ENCODE results near the gene ICAM5.
A peak's percentile ranks its signal among the peaks of the same experiment; 100 is the strongest.
"Not testable (repeated sequence)": the region's sequence is repeated elsewhere in the genome, so short reads cannot be mapped to it uniquely, and the experiment has no call there.

ICAM5 gene

DNA sequence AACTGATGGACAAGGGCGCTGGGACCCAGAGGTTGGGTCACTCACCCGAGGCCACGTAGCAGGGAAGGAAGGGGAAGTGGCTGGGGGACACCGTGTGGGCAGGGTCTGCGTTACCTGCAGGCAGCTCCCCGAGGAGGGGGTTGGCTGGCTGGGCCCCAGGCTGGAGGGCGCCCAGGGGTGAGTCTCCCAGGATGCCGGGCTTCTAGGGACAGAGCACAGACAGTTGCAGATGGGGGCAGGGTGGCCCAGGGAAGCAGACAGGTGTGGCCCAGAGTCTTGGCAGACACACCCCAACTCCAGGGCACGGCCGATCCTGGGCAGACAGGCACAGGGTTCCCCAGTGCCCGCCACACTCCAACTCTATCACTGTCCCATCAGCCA is 31.7 kb downstream of the ICAM5 start:
- DNase-seq: no peak

- DNase-seq: no peak
These were observed 32.4 kb downstream of the ICAM5 start for GRCh38 chr19:10321874-10322835.

DNA sequence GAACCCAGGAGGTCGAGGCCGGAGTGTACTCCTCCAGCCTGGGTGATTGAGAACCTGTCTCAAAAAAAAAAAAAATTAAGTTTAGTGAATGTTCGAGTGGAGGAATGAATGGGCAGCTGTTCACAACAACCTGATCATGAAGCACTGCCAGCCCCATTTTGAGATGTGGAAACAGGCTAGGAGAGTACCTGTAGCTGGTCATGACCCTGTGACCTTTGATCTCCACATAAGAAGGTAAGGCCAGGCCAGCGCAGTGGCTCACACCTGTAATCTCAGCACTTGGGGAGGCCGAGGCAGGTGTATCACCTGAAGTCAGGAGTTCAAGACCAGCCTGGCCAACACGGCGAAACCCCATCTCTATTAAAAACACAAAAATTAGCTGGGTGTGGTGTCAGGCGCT is 36.0 kb downstream of the ICAM5 start:
- no peak for DNase-seq

- DNase-seq: no peak
These were observed 38.0 kb downstream of the ICAM5 start for GRCh38 chr19:10327793-10328192.

GRCh38 chr19:10328558-10329429 is 39.0 kb downstream of the ICAM5 start:
- DNase-seq: no peak

DNA sequence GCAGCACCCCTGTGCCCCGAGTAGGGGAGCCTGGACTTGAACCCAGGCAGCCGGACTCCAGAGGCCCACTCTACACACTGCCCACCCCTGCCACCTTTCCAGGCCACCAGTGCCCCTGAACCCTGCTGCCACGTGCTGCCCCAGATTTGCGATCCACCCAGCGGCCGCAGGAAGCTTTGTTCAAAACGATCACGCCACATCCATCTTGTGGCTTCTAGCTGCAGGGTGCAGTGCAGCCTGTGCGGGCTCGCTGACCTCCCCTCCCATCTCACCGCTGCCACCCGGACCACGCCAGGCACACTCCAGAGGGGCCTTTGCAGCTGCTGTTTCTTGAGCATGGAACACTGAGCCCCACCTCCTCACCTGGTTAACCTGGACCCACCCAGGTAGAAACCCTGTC is 39.8 kb downstream of the ICAM5 start:
- DNase-seq: no peak

DNA sequence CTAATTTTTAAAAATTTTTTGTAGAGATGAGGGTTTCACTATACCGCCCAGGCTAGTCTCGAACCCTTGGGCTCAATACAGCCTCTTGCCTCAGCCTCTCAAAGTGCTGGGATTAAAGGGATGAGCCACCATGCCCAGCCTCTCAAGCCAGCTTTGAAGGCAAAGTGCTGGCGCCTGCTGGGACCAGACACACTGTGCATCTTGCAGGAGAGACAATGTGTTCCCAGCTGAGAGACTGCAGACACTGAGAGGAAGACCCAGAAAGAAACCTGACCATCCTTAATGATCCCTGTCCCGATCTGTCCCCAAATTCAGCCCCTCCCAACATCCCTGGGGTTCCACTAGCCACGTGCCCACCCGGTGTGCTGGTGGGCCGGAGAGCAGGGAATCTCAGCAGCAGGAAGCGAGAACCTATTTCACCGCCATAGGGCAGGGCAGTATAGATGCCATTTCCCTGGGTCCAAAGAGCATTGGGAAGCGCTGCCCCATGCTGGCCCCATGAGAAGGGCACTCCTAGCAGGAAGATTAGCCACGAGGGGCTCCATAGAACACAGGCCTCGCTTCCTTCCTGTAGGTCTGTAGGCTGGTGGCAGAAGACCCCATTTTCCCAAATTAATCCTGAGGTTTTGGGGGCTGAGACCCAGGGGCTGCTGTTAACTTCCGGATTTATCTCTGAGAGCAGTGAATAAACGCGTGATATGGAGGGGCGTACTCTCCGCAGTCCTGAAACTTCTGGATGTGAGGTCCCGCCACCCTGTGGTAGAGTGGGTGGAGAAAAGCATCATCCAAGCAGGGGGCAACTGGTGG is 42.6 kb downstream of the ICAM5 start:
- no peak for DNase-seq

- peak; percentile 78 for DNase-seq
These were observed 43.4 kb downstream of the ICAM5 start, which contains the start of gene RAVER1 for GRCh38 chr19:10332965-10333757. RAVER1 (minus strand) TSS chr19:10333529; CDS start chr19:10333507, 22 bp downstream.

DNA sequence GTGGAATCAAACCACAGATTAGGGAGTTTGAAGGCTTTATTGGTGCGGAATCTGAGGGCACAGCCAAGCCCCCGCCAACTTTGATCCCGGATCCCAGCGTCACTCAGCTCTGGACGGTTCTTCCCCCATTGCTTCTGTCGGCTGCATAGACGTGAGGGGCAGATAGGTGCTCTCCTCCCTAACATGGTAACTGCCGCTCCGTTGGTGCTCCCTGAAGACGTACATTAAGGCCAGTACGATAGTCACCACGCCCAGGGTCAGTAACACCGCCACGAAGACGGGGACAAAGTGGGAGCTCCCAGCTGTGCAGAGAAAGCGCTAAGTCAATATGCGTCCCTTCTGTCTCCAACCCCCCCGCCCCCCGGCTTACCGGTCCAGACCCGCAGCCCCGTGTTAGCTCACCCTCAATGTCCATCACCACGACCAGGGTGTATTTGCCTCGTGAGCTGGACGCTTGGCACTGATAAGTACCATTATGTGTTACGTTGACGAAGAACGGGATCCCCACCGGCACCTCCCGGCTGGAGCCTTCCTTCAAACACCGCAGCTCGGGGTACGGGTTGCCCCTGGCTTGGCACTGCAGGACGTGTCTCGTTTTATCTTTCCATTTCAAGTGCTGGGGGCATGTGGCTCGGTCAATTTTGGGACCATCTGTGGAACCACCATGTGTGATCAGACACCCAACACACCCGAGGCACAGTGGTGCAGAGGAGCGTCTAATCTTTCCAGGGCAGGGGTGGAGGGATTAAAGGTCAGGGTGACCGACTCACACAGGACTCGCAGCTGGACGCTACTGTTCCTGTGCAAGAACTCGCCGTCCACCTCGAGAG is 44.2 kb downstream of the ICAM5 start:
- DNase-seq: no peak

GRCh38 chr19:10334588-10335351 is 45.0 kb downstream of the ICAM5 start:
- peak; percentile 27 for DNase-seq

- no peak for DNase-seq
These were observed 45.7 kb downstream of the ICAM5 start for GRCh38 chr19:10335352-10335985.

DNA sequence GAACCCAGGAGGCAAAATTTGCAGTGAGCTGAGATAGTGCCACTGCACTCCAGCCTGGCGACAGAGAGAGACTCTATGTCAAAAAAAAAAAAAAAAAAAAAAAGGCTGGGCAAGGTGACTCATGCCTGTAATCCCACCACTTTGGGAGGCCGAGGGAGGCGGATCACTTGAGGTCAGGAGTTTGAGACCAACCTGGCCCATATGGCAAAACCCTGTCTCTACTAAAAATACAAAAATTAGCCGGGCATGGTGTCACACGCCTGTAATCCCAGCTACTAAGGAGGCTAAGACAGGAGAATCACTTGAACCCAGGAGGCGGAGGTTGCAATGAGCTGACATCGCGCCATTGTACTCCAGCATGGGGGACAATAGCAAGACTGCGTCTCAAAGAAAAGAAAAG is 47.0 kb downstream of the ICAM5 start:
- not testable (repeated sequence) for DNase-seq

GRCh38 chr19:10338940-10339339 is 49.2 kb downstream of the ICAM5 start:
- DNase-seq: no peak

DNA sequence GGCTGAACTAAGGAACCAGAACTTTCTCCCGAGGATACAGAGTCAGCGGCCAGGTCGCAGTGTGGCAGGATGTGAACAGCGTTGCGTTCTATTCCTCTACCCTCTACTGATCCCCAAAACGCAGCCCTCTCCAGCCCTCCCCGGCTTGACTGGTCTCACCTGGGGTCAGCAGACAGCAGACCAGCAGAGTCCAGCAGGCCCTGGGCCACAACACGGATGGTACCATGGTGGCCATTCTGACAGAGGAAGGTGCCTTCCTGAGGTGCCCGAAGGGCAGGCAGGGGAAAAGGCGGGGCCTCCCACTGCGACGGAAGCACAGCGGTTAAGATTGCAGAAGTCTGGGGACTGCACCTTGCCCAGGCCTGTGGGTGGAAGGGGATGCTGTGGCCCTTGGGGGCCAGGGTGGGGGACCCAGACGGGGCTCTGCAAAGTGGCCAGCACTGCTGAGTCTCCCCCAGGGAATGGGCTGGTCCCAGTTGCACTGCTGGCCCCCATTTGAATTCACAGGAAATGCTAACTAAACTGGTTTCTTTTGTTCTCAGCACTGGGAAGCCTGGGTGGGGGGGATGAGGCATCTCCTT is 49.7 kb downstream of the ICAM5 start, which contains the start of gene ICAM3:
Gene ICAM3 (minus strand): TSS at position 245 of the 581 bp plus-strand sequence. CDS start 10 bp downstream, at position 235.
- no peak for DNase-seq

- DNase-seq: no peak
These were observed 50.2 kb downstream of the ICAM5 start for GRCh38 chr19:10339977-10340376.

- no peak for DNase-seq
These were observed 53.7 kb downstream of the ICAM5 start for GRCh38 chr19:10343495-10343894.

DNA sequence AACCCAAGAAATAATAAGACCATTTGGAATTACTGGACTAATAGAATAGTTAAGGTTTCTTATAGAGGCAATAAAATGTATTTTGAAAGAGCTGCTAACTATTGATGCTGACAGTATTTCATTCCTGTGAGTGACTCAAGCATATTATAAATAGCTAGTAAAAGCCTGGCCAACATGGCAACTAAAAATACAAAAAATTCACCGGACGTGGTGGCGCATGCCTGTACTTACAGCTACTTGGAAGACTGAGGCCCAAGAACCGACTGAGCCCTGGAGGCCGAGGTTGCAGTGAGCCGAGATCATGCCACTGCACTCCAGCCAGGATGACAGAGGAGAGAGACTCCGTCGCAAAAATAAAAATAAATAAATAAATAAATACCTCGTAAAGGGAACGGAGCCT is 55.0 kb downstream of the ICAM5 start:
- DNase-seq: no peak
